WERI-Rb-1 (cell line): Measurements from ENCODE around the gene PIAS4.

ENCODE experiments used
- DNase-seq: peaks from one replicate; pipeline ENCODE4 v3.0.0-alpha.2; 2020
- H3K27ac ChIP-seq: fragments of 250-450 bp; sonication (Bioruptor Pico); 2 replicates; pipeline ENCODE4 v1.5.1; 2020; ENCODE audit warnings: mild to moderate bottlenecking, moderate library complexity
- H3K27me3 ChIP-seq: fragments of 250-450 bp; sonication (Bioruptor Pico); 2 replicates; pipeline ENCODE4 v1.5.1; 2021; ENCODE audit warnings: mild to moderate bottlenecking, low read depth, moderate library complexity; ENCODE audit not compliant: insufficient read depth, severe bottlenecking
- H3K36me3 ChIP-seq: fragments of 250-450 bp; sonication (Bioruptor Pico); 2 replicates; pipeline ENCODE4 v1.5.1; 2020; ENCODE audit warnings: mild to moderate bottlenecking, moderate library complexity
- H3K4me3 ChIP-seq: 2 replicates; pipeline ENCODE4 v1.5.1; 2011; ENCODE audit warnings: low read depth, mild to moderate bottlenecking, control low read depth, low read length
- H3K9me3 ChIP-seq: fragments of 250-450 bp; sonication (Bioruptor Pico); 2 replicates; pipeline ENCODE4 v1.5.1; 2021; ENCODE audit warnings: mild to moderate bottlenecking, moderate library complexity; ENCODE audit not compliant: severe bottlenecking
- TF ChIP-seq, protein P1 (sequence below): IDR thresholded peaks from 2 replicates; pipeline ENCODE4 v1.5.1; 2011; ENCODE audit warnings: low read depth, mild to moderate bottlenecking, control low read depth, inconsistent platforms, low read length

Gene PIAS4

DNA sequence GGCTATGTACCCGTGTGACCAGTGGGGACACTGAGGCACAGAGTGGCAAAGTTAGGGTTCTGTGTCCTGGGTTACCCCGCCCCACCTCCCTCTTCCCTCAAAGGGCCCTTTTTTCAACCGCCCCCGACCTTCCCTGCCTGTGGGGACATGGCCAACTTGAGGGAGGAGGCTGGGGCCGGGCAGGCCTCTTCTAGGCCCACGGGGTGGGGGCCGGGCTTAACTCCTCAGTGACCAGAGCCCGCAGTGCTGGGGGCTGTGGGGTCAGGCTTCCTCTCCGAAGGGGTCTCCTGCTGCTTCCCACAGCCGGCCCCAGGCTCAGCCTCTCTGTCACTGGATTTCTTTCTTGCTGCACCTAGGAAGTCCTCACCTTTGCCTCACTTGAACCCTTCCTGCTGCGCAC lies 23.9 kb downstream of the PIAS4 start:
- Histone ChIP-seq H3K9me3 (no peaks in the 10 kb centered on the region), H3K27ac (no peak overlapping the region), H3K4me3 (no peak overlapping the region), H3K27me3 (no peaks in the 10 kb centered on the region), H3K36me3 (peaks cover 61% of the 10 kb centered on the region)
- no peak for DNase-seq
- TF ChIP-seq, protein P1, sequence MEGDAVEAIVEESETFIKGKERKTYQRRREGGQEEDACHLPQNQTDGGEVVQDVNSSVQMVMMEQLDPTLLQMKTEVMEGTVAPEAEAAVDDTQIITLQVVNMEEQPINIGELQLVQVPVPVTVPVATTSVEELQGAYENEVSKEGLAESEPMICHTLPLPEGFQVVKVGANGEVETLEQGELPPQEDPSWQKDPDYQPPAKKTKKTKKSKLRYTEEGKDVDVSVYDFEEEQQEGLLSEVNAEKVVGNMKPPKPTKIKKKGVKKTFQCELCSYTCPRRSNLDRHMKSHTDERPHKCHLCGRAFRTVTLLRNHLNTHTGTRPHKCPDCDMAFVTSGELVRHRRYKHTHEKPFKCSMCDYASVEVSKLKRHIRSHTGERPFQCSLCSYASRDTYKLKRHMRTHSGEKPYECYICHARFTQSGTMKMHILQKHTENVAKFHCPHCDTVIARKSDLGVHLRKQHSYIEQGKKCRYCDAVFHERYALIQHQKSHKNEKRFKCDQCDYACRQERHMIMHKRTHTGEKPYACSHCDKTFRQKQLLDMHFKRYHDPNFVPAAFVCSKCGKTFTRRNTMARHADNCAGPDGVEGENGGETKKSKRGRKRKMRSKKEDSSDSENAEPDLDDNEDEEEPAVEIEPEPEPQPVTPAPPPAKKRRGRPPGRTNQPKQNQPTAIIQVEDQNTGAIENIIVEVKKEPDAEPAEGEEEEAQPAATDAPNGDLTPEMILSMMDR: no peak

DNA sequence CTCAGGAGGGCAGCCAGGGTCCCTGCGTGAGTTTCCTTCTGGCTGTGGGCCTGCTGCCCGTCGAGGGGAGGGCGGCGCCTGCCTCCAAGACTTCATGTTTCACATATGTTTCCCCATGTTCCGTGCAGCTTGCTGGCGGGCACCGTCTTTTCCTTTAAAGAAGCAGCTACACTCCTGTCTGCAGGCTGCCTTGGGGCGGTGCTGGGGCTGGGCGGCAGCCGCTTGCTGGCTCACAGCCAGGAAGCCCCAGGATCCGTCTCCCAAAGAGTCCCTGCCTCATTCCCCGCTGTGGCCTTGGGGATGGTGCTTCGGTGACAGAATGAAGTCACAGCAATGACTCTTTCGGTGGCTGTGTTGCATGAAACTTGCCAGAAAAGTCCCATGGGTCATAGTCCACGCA lies 24.9 kb downstream of the PIAS4 start:
- DNase-seq: no peak
- Histone ChIP-seq H3K27ac (no peak overlapping the region), H3K36me3 (peaks cover 63% of the 10 kb centered on the region), H3K9me3 (no peaks in the 10 kb centered on the region), H3K4me3 (no peak overlapping the region), H3K27me3 (no peaks in the 10 kb centered on the region)
- TF ChIP-seq, protein P1: no peak

DNA sequence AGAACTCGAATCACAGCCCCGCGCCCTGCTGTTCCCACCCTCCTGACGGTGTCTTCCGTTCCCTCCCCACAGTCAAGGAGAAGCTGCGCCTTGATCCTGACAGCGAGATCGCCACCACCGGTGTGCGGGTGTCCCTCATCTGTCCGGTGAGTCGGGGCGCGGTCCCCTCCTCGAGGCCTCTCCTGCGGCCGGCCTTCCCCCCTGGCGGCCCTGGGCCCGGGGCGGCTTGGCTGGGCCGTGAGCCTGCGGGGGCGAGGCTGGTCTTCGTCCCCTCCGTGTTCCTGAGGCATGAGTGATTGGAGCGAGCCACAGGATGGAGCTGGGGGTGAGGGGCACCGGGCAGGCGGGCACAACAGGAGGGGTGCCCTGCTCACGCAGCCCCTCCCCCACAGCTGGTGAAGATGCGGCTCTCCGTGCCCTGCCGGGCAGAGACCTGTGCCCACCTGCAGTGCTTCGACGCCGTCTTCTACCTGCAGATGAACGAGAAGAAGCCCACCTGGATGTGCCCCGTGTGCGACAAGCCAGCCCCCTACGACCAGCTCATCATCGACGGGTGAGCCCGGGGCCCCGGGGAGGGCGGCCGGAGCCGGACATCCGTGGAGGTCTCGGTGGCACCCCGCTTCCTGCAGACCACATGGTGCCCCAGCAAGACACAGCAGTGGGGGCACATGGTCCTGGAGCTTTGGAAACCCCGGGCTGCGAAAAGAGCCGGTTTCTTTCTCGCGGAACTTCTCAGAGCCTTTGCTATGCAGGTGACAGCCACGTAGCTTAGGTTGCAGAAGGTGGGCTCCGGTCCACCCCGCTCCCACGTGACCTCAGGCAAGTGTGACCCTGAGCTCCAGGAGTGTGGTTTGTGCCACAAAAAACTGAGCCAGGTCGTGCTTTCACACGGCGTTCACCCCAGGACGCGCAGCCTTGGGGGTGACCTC lies 25.8 kb downstream of the PIAS4 start:
- Histone ChIP-seq H3K36me3 (peaks cover 63% of the 10 kb centered on the region), H3K27ac (no peak overlapping the region), H3K9me3 (no peaks in the 10 kb centered on the region)

DNA sequence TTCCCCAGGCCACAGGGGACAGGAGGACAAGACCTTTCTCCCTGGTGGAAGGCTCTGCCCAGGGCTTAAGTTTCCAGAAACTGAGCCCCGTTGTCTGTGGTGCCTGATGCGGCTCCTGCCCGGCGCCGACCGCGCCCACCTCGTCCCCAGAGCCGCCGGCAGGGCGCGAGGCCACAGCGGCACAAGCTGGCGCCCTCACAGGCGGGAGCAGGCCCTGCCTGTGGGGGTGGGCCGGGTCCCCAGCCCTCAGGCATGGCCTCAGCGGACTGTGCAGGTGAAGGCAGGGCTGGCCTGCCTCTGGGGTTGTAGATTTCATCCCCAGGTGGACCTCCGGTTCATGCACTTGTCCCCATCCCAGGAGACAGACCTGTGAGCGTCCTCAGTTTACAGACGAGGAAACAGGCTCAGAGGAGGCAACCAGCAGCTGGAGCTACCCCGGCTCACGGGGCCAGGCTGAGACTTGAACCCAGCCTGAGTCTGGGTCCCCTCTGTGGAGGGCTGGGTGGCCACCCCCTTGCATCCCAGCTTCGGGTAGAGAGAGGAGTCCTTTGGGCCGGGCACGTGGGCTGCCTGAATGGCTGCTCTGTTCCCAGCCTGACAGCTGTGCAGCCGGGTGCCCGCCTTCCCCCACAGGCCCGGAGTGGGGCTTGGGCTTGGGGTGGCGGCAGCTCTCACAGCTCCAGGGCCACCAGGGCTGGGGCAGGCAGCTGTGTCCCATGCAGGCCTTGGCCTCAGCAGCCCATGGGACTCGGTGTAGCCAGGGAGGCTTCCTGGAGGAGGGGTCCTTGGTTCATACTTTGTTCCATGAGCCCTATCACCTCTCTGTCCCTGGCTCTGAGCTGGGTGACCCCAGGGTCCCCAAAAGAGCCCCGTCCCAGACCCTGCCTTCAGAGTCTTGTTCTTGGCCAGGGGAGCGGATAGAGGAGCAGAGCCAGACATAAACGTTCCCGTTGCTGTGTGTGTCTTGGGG lies 26.8 kb downstream of the PIAS4 start:
- TF ChIP-seq, protein P1: no peak
- H3K27me3 ChIP-seq: no peaks in the 10 kb centered on the region
- peaks cover 54% of the 10 kb centered on the region for H3K36me3 ChIP-seq
- no peak overlapping the region for H3K4me3 ChIP-seq
- no peaks in the 10 kb centered on the region for H3K9me3 ChIP-seq
- H3K27ac ChIP-seq: no peak overlapping the region
- no peak for DNase-seq

More for the DNA sequence above, 25.8 kb downstream of the PIAS4 start:
- DNase-seq: no peak
- no peaks in the 10 kb centered on the region for H3K27me3 ChIP-seq
- TF ChIP-seq, protein P1: no peak
- no peak overlapping the region for H3K4me3 ChIP-seq

DNA sequence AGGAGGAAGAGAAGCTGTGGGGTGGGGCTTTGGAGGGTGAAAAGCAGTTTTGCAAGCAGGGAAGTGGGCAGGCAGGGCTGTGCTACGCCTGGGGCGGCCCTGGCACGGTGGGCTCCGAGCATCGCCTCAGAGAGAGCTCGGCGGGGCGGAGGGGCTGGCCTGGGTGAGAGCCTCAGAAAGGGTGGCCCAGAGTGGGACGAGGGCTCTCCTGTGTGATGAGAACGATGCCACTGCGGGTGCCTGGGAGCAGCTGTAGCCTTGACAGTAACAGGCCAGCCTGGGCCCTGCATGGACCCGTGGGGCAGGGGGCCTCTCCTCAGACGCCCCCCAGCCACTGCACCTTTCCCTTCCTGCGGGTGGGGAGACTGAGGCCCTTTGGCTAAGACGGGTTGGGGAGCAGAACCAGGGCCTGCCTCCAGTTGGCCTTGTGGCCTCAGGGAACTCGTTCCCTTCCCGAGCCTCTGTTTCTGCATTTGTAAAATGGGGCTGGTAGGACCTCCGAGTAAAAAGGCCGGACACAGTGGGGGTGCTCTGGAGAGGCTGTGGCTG lies 27.6 kb downstream of the PIAS4 start:
- H3K4me3 ChIP-seq: no peak overlapping the region
- H3K27me3 ChIP-seq: no peaks in the 10 kb centered on the region
- DNase-seq: no peak
- H3K27ac ChIP-seq: no peak overlapping the region
- TF ChIP-seq, protein P1: no peak
- peaks cover 54% of the 10 kb centered on the region for H3K36me3 ChIP-seq
- no peaks in the 10 kb centered on the region for H3K9me3 ChIP-seq
